ENCODE data around the gene ADAMTSL1.

Gene ADAMTSL1

GRCh38 chr9:18905028-18905882 lies 431.3 kb downstream of the ADAMTSL1 start:
- H3K36me3 ChIP-seq (ENCODE audit: insufficient read depth, low read length): no peaks in the 10 kb centered on the region
- H3K4me1 ChIP-seq (ENCODE audit: insufficient read depth, low read length): no peaks in the 10 kb centered on the region
- H3K27me3 ChIP-seq (ENCODE audit: insufficient read depth, low read length): no peaks in the 10 kb centered on the region
- no peaks in the 10 kb centered on the region for H3K9me3 ChIP-seq (ENCODE audit: low read length)
- no peak overlapping the region for H2AFZ ChIP-seq (ENCODE audit: low read depth, low read length)
- no peak overlapping the region for H3K4me3 ChIP-seq (ENCODE audit: low read length)

- H3K36me3 ChIP-seq (ENCODE audit: insufficient read depth, low read length): no peaks in the 10 kb centered on the region
- H3K9me3 ChIP-seq (ENCODE audit: low read length): no peaks in the 10 kb centered on the region
- H2AFZ ChIP-seq (ENCODE audit: low read depth, low read length): no peak overlapping the region
- no peak overlapping the region for H3K4me3 ChIP-seq (ENCODE audit: low read length)
- no peaks in the 10 kb centered on the region for H3K4me1 ChIP-seq (ENCODE audit: insufficient read depth, low read length)
- no peaks in the 10 kb centered on the region for H3K27me3 ChIP-seq (ENCODE audit: insufficient read depth, low read length)
Measured at GRCh38 chr9:18905883-18906629, 432.1 kb downstream of the ADAMTSL1 start.

GRCh38 chr9:18906656-18907395 lies 432.9 kb downstream of the ADAMTSL1 start:
- no peaks in the 10 kb centered on the region for H3K27me3 ChIP-seq (ENCODE audit: insufficient read depth, low read length)
- no peak overlapping the region for H3K4me3 ChIP-seq (ENCODE audit: low read length)
- no peak overlapping the region for H2AFZ ChIP-seq (ENCODE audit: low read depth, low read length)
- no peaks in the 10 kb centered on the region for H3K4me1 ChIP-seq (ENCODE audit: insufficient read depth, low read length)
- H3K36me3 ChIP-seq (ENCODE audit: insufficient read depth, low read length): no peaks in the 10 kb centered on the region
- H3K9me3 ChIP-seq (ENCODE audit: low read length): no peaks in the 10 kb centered on the region

GRCh38 chr9:18907927-18908625 lies 434.1 kb downstream of the ADAMTSL1 start:
- Histone ChIP-seq H3K27me3 (ENCODE audit: insufficient read depth, low read length) (no peaks in the 10 kb centered on the region), H2AFZ (ENCODE audit: low read depth, low read length) (no peak overlapping the region), H3K9me3 (ENCODE audit: low read length) (no peaks in the 10 kb centered on the region), H3K36me3 (ENCODE audit: insufficient read depth, low read length) (no peaks in the 10 kb centered on the region), H3K4me3 (ENCODE audit: low read length) (no peak overlapping the region), H3K4me1 (ENCODE audit: insufficient read depth, low read length) (no peaks in the 10 kb centered on the region)

- no peaks in the 10 kb centered on the region for H3K9me3 ChIP-seq (ENCODE audit: low read length)
- no peaks in the 10 kb centered on the region for H3K27me3 ChIP-seq (ENCODE audit: insufficient read depth, low read length)
- no peaks in the 10 kb centered on the region for H3K36me3 ChIP-seq (ENCODE audit: insufficient read depth, low read length)
- no peak overlapping the region for H3K4me3 ChIP-seq (ENCODE audit: low read length)
- H2AFZ ChIP-seq (ENCODE audit: low read depth, low read length): no peak overlapping the region
- no peaks in the 10 kb centered on the region for H3K4me1 ChIP-seq (ENCODE audit: insufficient read depth, low read length)
Measured at GRCh38 chr9:18909140-18910018, 435.4 kb downstream of the ADAMTSL1 start.

- Histone ChIP-seq H3K4me3 (ENCODE audit: low read length) (no peak overlapping the region), H3K27me3 (ENCODE audit: insufficient read depth, low read length) (no peaks in the 10 kb centered on the region), H3K36me3 (ENCODE audit: insufficient read depth, low read length) (no peaks in the 10 kb centered on the region), H3K4me1 (ENCODE audit: insufficient read depth, low read length) (no peaks in the 10 kb centered on the region), H2AFZ (ENCODE audit: low read depth, low read length) (no peak overlapping the region), H3K9me3 (ENCODE audit: low read length) (no peaks in the 10 kb centered on the region)
Measured at GRCh38 chr9:18910435-18910834, 436.5 kb downstream of the ADAMTSL1 start.

GRCh38 chr9:18910916-18911315 lies 437.0 kb downstream of the ADAMTSL1 start:
- H3K9me3 ChIP-seq (ENCODE audit: low read length): no peaks in the 10 kb centered on the region
- no peak overlapping the region for H2AFZ ChIP-seq (ENCODE audit: low read depth, low read length)
- H3K4me3 ChIP-seq (ENCODE audit: low read length): no peak overlapping the region
- no peaks in the 10 kb centered on the region for H3K36me3 ChIP-seq (ENCODE audit: insufficient read depth, low read length)
- H3K27me3 ChIP-seq (ENCODE audit: insufficient read depth, low read length): no peaks in the 10 kb centered on the region
- H3K4me1 ChIP-seq (ENCODE audit: insufficient read depth, low read length): no peaks in the 10 kb centered on the region

- no peak overlapping the region for H3K4me3 ChIP-seq (ENCODE audit: low read length)
Measured at GRCh38 chr9:18911714-18912342, 437.9 kb downstream of the ADAMTSL1 start.

GRCh38 chr9:18920141-18921084 lies 446.5 kb downstream of the ADAMTSL1 start:
- H3K9me3 ChIP-seq (ENCODE audit: low read length): no peaks in the 10 kb centered on the region
- no peak overlapping the region for H2AFZ ChIP-seq (ENCODE audit: low read depth, low read length)
- H3K36me3 ChIP-seq (ENCODE audit: insufficient read depth, low read length): no peaks in the 10 kb centered on the region
- H3K4me3 ChIP-seq (ENCODE audit: low read length): no peak overlapping the region
- no peaks in the 10 kb centered on the region for H3K4me1 ChIP-seq (ENCODE audit: insufficient read depth, low read length)
- H3K27me3 ChIP-seq (ENCODE audit: insufficient read depth, low read length): no peaks in the 10 kb centered on the region

More at GRCh38 chr9:18911714-18912342, 437.9 kb downstream of the ADAMTSL1 start:
- Histone ChIP-seq H2AFZ (ENCODE audit: low read depth, low read length) (no peak overlapping the region), H3K4me1 (ENCODE audit: insufficient read depth, low read length) (no peaks in the 10 kb centered on the region), H3K27me3 (ENCODE audit: insufficient read depth, low read length) (no peaks in the 10 kb centered on the region), H3K9me3 (ENCODE audit: low read length) (no peaks in the 10 kb centered on the region), H3K36me3 (ENCODE audit: insufficient read depth, low read length) (no peaks in the 10 kb centered on the region)

GRCh38 chr9:18921366-18922075 lies 447.6 kb downstream of the ADAMTSL1 start:
- H3K36me3 ChIP-seq (ENCODE audit: insufficient read depth, low read length): no peaks in the 10 kb centered on the region
- H3K4me1 ChIP-seq (ENCODE audit: insufficient read depth, low read length): no peaks in the 10 kb centered on the region
- no peak overlapping the region for H2AFZ ChIP-seq (ENCODE audit: low read depth, low read length)
- H3K27me3 ChIP-seq (ENCODE audit: insufficient read depth, low read length): no peaks in the 10 kb centered on the region
- H3K9me3 ChIP-seq (ENCODE audit: low read length): no peaks in the 10 kb centered on the region
- H3K4me3 ChIP-seq (ENCODE audit: low read length): no peak overlapping the region

Data from neuron (in vitro differentiated cells).